ENCODE data around the gene FAM53A.
"Not testable (repeated sequence)": the region's sequence is repeated elsewhere in the genome, so short reads cannot be mapped to it uniquely, and the experiment has no call there.

Gene FAM53A

DNA sequence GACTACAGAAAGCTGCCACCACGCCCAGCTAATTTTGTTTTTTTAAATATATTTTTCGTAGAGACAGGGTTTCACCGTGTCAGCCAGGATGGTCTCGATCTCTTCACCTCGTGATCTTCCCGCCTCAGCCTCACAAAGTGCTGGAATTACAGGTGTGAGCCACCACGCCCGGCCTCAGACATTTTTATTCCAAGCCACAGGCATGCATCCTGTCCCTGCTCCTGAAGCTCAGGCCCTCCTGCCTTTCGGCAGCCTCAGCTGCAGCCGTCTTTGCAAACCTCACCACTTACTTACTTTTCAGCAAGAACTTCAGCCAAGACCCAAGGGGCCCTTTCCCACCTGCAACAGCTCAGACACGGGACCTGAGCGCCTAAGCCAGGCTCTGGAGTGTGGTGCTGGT, 26.0 kb downstream of the FAM53A start:
- no peak for DNase-seq

GRCh38 chr4:1656986-1657385, 27.1 kb downstream of the FAM53A start:
- no peak for DNase-seq

DNA sequence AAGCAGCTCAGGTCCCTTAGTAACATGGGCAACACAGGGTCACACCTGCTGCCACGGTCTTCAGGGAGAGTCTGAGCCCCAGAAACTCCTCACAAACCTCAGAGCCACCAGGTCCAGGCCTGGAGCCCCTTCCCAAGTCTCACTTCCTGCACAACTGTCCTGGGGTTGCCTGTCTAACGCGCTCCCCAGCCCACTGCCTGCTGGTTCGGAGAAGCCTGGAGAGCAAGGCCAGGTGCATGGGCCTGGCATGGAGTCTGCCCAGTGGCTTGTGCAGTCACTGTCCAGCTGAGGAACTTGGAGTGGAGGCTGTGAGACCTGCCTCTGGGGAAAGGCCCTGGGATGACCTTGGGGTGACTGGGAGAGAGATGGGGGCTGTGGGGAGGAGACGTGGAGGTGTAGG, 28.0 kb downstream of the FAM53A start:
- DNase-seq, result no peak

GRCh38 chr4:1655676-1656075, 28.4 kb downstream of the FAM53A start:
- DNase-seq, result no peak

DNA sequence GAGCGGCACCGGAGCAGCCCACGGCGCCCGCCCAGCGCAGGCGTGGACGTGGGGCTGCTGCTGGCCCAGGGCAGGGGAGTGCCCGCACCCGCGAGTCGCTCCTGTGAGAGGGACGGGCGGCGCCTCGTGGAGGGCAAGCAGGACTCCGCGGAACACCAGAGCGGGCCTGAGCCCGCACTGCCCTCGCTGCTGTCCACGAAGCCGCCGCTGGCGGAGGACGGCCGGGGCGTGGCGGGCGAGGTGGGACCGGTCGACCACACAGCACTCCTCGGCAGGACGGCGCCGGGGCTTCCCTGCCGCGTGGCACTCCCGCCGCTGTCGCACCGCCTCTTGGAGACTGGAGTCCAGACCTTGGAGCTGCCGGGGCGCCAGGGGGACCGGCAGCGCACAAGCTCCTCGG, 29.0 kb downstream of the FAM53A start:
- no peak for DNase-seq

DNA sequence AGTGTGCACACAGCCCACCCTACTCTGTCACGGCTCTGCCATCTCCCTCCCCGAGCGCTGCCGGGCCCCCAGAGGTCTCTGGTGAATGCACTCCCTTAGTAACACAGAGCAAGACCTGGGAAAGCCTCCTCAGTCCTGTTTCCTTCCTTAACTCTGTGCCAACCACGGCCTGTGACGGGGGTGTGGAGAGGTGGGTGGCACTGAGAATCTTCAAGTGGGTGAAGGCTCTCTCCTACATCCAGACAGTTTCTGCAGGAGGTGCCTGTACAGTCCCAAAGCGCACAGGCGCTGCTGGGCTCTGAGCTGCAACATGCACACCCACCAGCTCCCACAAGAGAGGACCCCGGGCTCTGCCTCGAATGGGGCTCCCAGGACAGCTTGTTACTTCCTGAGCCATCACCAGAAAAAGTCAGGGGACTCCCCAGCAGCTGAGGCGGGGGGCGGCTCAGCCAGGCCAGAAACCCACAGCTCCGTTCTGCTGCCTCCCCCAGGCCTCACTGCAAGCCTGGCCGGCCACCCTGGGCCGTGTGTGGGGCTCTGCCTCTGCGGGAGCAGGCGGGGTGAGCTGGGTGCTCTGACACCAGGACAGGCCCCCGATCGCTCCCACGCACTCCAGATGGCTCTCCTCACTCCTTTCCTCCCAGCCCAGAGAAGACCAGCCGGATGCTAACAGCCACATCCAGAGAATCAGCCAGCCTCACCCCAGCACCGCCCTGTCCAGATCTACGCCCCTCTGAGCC, 29.7 kb downstream of the FAM53A start:
- no peak for DNase-seq

DNA sequence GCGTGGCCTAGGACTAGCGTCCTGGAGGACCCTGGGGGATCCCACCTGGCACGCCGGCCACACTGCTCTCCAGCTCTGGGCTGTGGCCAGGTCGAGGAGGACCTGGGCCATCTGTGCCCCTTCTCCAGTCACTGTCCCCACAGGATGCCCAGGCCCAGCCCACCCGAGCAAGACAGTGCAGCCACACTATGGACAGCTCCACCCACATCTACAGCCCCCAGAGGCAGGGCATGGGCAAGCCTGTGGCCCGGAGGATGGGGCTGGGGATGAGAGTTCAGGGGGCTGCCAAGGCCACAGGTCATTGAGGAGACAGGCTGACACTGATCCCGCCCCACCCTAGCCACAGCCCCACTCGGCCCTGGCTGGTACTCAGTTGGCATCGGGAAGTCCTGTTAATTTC, 30.3 kb downstream of the FAM53A start:
- no peak for DNase-seq

GRCh38 chr4:1652088-1652487, 32.0 kb downstream of the FAM53A start:
- no peak for DNase-seq

DNA sequence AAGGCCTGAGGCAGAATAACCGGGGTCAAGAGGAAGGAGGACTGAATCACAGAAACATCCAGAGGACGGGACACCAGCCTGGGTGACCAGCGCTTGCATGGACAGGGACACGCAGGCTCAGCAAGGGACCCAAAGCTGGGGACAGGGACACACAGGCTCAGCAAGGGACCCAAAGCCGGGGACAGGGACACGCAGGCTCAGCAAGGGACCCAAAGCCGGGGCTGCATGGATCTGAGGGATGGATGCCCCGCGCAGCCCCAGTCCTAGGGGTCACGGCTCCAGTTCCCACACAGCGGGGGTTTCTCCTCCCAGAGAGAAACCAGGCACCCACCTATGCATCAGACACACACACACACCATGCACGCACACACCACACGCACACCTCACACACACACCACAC, 32.5 kb downstream of the FAM53A start:
- DNase-seq, result no peak

GRCh38 chr4:1648962-1649361, 35.2 kb downstream of the FAM53A start:
- no peak for DNase-seq

DNA sequence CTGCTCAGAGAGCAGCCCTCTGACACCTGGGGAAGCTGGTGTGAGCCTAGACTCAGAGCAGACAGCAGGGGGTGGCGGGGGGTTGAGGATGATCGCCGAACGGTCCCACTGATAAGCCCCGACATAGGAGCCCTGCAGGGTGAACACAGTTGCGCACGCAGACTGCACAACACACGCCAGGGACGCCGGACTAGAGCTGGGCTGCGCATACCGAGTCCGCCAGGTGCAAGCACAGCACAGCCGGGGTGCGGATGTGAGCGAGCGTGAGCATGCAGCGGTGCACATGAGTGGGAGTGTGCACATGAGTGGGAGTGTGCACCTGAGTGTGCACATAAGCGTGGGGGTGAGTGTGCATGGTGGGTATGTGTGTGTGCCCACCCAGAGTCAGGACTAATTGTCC, 36.7 kb downstream of the FAM53A start:
- DNase-seq, result no peak

GRCh38 chr4:1646690-1647089, 37.4 kb downstream of the FAM53A start:
- DNase-seq, result no peak

DNA sequence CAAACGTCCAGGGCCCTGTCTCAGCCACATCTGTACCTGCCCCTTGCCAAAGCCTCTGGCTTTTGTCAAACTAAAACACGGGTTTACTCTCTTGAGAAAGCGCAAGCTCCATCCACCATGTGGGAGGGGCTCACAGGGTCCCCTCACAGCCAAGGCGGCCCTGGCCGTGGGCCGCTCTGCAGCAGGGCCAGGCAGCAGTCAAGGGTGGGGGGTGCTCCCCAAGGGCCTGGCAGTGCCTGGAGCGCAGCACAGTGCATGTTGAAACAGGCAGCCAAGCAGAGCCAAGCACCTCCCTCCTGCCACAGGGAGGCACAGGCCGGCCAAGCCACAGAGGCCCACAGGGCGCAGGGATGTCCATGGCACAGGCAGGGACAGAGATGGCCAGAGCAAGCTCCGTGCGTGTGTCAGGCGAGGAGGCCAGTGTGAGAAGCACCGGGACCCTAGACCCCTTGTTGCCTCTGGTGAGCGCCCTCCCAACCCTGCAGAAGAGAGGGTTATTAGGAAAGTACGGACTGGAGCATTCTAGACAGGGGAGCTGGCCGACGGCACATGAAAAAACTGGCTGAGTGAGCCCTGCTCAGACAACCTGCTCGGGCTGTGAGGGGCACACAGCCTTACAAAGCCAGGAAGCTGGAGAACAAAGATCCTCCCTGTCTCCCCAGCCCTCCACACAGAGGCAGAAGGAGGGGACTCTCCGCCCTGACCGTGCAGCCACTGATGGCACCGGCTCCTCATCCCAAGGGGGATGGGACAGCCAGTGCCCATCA, 39.0 kb downstream of the FAM53A start:
- DNase-seq, result no peak

DNA sequence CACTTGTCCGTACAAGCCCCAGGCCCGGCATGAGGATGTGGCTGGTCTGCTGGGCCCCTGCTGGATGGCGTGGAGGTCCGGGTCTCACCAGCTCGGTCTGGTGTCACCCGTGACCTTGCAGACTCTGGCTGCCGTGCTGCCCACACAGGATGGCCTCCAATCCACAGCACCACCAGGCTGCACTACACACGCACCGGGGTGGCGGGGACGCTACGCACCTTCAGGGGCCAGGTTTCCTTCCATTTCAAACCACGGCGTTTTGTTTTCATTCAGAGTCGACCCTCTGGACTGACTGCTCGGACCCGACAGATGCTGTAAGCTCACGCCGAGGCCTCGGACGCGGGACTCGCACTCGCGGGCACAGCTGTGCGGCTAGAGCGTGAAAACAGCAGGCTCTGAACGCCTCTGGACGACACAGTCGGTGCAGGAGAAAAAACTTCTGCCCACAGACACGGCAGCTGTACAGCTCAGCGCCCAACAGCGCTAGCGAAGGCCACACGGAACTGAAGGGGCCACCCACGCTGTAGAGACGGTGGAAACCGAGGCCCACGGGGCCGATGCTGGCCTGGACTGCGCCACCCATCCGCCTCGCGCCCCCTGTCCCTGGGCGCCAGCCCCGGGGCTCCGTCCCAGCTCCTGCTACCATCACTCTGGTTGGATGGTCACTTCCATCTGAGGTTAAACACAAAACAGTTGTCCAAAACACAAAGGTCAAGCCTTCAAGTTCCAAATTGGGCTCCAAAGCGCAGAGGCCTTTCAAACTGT, 40.0 kb downstream of the FAM53A start:
- no peak for DNase-seq

- DNase-seq, result no peak
Observed at GRCh38 chr4:1642196-1642951, 41.7 kb downstream of the FAM53A start.

GRCh38 chr4:1641671-1642070, 42.4 kb downstream of the FAM53A start:
- no peak for DNase-seq

GRCh38 chr4:1640716-1641503, 43.2 kb downstream of the FAM53A start:
- not testable (repeated sequence) for DNase-seq

DNA sequence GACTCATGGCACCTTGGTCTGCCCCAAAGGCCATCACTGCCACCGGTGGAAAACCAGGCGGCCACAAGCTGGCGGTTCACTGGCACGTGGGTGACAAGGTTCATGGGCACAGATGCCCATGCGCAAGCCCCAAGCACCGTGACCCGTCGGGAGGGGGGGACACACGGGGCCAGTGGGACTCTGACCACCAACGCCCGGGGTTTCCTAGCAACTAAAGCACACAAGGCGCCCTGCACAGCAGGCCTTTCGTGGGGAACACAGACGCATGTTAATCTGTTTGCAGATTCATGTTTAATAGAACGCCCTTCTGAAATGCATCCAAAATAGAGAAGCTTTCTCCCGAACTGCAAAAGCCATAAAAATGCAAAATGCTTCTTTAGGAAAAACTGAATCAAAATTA, 43.9 kb downstream of the FAM53A start:
- no peak for DNase-seq

DNA sequence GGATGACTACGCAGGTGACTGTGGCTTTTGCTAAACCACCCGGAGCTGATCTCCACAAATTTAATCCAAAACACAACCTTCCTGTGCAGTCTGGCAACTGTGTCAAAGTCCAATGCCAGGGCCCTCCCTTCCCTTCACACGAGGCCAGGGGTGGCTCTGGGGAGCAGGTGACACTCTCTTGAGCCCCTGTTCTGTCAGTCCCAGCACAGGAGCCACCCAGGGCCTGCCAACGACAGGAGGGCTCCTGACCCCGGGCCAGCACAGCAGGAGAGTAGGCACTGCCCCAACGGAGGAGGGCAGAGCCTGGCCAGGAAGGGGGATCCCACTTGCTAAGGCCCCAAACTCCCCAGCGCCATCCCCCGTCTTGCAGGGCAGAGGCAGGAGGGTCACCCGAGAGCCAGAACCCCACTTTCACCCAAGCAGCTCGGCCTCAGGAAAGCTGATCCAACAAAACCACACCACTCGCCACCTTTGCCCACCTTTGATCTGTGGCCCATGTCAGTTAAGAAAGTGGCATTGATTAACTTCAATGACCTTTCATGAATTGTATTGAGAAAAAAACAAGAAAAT, 44.7 kb downstream of the FAM53A start:
- no peak for DNase-seq

DNA sequence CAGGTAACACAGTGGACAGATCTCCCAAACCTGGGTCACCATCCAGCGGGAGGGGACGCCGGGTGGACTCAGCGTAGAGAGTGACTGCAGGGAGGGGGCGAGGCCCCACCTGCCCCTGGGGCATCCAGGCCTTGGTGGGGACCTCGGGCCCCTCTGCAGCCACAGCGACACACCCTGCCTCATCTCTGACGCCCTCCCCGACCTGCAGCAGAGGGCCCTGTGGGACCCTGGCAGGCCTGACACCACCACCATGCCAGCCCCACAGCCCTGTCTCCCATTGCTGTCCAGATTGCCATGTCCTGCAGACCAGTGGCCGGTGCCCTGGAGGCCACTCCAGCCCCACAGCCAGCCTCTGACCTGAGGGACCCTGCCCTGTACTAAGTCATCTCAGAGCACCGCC, 45.2 kb downstream of the FAM53A start:
- no peak for DNase-seq

GRCh38 chr4:1638272-1638598, 45.9 kb downstream of the FAM53A start:
- no peak for DNase-seq

Data from NCI-H524 treated with DMSO at 0.1 percent for 48 hours (cell line).